ENCODE results near the gene ATP5F1A. TPM values are rescaled to one million over a fixed set of nuclear protein-coding genes. Genes with fewer than 3 reads are reported as not detected.

ATP5F1A gene
- total RNA-seq: 802 and 836 TPM in 2 replicates

GRCh38 chr18:46097801-46098615, at the start of gene ATP5F1A:
TSS of gene ATP5F1A (minus strand) at chr18:46098296. CDS start at chr18:46098231, 65 bp downstream.

DNA sequence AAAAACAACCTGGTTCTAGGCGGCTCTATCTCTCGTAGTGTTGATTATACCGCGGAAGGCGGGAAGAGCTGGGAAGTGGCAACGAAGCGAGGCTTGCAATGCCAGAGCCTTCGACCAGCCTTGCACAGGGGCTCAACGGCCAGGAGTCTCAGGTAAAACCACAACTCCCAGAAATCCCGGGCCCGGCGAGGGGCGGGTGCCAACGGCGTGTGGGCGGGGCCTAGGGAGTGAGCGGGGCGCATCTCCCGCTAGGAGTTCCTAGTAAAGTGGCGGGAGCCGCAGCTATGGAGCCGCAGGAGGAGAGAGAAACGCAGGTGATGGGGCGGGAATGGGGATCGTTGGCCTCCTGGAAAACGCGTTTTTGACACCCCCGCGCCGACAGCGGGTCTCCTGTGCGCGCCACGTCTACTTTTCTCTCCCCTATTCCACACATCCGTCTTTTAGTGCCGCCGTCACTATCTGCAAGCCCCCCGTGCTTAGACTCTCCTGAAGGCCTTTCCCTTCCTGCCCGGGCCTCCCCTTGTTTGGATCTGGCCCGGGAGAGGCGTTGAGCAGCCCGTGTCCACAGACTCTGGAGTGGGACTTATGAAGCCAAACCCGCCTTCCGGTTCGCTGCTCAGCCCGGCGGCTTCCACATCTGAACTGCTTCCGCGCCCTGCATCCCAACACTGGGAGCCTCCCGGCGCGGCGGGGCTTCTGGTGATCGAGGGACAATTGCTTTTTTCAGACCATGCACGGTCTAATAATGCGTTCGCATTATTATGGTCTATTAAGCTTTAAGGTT, 6.2 kb upstream of the ATP5F1A start, which contains the start of gene HAUS1:
TSS of gene HAUS1 (plus strand) at position 258 of the 784 bp plus-strand sequence. CDS start at position 285, 27 bp downstream.

DNA sequence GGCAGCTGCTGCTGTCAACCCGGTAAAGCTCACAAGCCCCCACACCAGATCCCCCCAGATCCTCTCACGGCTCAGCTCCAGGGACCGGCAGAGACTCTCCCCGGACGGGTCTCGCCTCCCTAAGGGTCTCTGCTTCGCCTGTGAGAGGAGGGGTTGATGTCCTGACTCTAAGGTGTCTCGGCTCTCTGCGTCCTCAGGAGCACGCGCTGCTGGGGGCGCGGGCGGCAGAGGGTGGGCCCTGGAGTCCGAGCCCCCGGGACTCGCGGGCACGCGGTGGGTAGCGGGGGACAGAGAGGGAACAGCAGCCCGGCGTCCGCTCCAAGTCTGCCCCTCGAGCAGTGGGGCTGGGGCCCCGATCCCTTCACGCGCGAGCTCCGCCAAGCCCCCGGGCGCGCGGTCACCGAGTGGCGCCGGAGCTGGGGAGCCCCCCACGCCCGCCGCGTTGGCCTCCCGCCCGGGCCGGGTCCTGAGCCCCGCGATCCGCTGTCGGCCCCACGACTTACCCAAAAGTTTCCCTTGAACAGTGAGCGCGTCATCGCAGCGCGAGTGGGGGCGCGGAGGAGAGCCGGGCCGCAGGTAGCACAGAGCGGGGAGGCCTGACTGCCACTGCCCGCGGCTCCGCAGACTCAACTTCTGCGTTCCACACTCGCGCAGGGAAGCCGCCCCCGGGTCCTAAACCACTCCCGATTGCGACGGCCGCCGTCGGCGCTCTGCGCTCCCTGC, 26.3 kb downstream of the ATP5F1A start, which contains the start of gene PSTPIP2:
TSS of gene PSTPIP2 (minus strand) at position 608 of the 723 bp plus-strand sequence. CDS start at position 536, 72 bp downstream.

Other genes with a start within 250 kb of the ATP5F1A start
- 21.8 and 31.2 TPM in 2 replicates for gene EPG5, start 131.0 kb downstream of the ATP5F1A start, total RNA-seq
- gene PSTPIP2, start 26.0 kb downstream of the ATP5F1A start, total RNA-seq: 2.7 and 6.9 TPM in 2 replicates
- 31.7 and 34.5 TPM in 2 replicates for gene HAUS1, start 6.1 kb upstream of the ATP5F1A start, total RNA-seq